ENCODE measurements around the gene WNT11.

The WNT11 gene

DNA sequence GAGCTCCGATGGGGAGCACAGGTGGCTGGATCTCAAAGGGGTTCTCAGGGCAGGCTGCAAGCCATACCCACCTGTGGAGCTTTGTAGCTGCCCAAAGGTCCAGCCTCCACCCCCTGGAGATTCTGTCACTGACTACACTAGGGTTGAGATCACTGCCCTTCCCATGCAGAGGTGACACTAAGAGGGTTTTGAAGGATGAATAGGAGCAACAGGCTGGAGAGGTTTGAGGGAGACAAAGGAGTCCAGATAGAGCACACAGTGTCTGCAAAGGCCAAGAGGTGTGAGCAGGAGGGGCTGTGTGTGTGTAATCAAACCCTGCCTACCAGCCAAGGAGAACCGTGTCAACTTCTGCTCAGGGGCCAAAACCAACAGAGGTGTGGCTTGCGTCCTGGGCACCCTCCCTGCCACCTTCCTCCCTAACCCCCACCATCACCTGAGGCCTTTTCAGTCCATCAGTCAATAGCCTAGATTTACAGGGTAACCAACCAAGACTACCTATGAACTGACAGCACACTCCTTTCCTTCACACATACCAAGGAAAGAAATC is 43.0 kb upstream of the WNT11 start:
- no peak for TF ChIP-seq ELF4 (IDR thresholded peaks at IDR 0.05)
- TF ChIP-seq FOXK2 (IDR thresholded peaks at IDR 0.05) = no peak
- TF ChIP-seq CTBP1 (IDR thresholded peaks at IDR 0.05; ENCODE audit: borderline replicate concordance) = no peak
- no peak for TF ChIP-seq FOXA1 (IDR thresholded peaks at IDR 0.05)
- no peak for DNase-seq (ENCODE audit: extremely low spot score)
- ChIA-PET POLR2A (no interaction called here), CTCF (interaction anchor here (0.7 kb wide), 1 partner anchor 15 kb away, joined by 4 read pairs; no protein-coding TSS in a partner anchor)

DNA sequence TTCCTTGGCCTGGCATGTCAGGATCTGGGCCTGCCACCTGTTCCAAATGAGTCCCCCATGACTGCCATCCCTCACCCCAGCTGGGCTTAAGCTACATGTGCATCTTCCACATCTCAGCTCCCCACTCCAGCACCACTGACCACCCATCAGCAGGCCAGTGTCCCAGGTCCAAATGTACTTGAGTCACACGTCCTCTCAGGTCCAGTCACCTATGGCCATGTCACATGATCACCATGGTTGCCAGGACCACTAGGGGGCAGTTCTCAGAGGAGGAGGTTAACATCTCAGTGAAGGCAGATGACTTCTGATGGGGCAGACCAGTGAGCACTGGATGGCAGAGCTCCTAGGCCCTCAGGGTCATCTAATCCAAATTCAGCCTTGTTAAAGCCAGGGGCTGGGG is 41.9 kb upstream of the WNT11 start:
- TF ChIP-seq NFRKB (IDR thresholded peaks at IDR 0.05) (no peak), LEF1 (IDR thresholded peaks at IDR 0.05; ENCODE audit: borderline replicate concordance) (no peak), TARDBP (IDR thresholded peaks at IDR 0.05) (no peak), FOXA1 (IDR thresholded peaks at IDR 0.05) (no peak), BHLHE40 (IDR thresholded peaks at IDR 0.05; ENCODE audit: borderline replicate concordance) (no peak), CTBP1 (IDR thresholded peaks at IDR 0.05; ENCODE audit: borderline replicate concordance) (no peak), FOXM1 (IDR thresholded peaks at IDR 0.05; ENCODE audit: borderline replicate concordance) (no peak), ZNF384 (IDR thresholded peaks at IDR 0.05) (no peak), HDGF (IDR thresholded peaks at IDR 0.05; ENCODE audit: borderline replicate concordance) (no peak), FOXK2 (IDR thresholded peaks at IDR 0.05) (no peak)
- TF ChIP-seq, protein P1, sequence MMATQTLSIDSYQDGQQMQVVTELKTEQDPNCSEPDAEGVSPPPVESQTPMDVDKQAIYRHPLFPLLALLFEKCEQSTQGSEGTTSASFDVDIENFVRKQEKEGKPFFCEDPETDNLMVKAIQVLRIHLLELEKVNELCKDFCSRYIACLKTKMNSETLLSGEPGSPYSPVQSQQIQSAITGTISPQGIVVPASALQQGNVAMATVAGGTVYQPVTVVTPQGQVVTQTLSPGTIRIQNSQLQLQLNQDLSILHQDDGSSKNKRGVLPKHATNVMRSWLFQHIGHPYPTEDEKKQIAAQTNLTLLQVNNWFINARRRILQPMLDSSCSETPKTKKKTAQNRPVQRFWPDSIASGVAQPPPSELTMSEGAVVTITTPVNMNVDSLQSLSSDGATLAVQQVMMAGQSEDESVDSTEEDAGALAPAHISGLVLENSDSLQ (IDR thresholded peaks at IDR 0.05) = no peak
- ChIA-PET CTCF (interaction anchor here (0.7 kb wide), 1 partner anchor 10 kb away, joined by 3 read pairs; no protein-coding TSS in a partner anchor), POLR2A (no interaction called here)
- peak; percentile 30 for DNase-seq (ENCODE audit: extremely low spot score)

DNA sequence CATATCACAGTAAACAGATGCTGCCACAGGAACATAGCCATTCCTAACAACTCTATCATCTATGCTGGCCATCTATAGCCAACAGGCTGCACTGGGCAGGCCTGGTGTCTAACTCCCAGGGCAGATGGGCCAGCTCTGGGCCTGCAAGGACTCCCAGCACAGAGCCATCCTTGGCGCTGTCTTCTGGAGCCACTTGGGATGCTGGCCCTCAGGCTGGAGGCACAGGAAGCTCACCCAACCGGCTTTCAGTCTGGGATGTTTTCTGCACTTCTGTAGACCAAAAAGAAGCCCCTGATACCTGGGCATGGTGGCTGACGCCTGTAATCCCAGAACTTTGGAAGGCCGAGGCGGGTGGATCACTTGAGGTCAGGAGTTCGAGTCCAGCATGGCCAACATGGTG is 40.8 kb upstream of the WNT11 start:
- DNase-seq (ENCODE audit: extremely low spot score) = no peak
- TF ChIP-seq FOXM1 (IDR thresholded peaks at IDR 0.05; ENCODE audit: borderline replicate concordance) (no peak), HDGF (IDR thresholded peaks at IDR 0.05; ENCODE audit: borderline replicate concordance) (no peak), NFRKB (IDR thresholded peaks at IDR 0.05) (no peak), FOXA1 (IDR thresholded peaks at IDR 0.05) (no peak), ZNF384 (IDR thresholded peaks at IDR 0.05) (no peak), LEF1 (IDR thresholded peaks at IDR 0.05; ENCODE audit: borderline replicate concordance) (no peak), TARDBP (IDR thresholded peaks at IDR 0.05) (no peak), FOXK2 (IDR thresholded peaks at IDR 0.05) (no peak), L3MBTL2 (conservative IDR thresholded peaks at IDR 0.05) (no peak)
- TF ChIP-seq, protein P1 (IDR thresholded peaks at IDR 0.05) = no peak
- ChIA-PET CTCF (no interaction called here), POLR2A (interaction anchor here (0.7 kb wide), 1 partner anchor 22 kb away, joined by 3 read pairs; no protein-coding TSS in a partner anchor)

DNA sequence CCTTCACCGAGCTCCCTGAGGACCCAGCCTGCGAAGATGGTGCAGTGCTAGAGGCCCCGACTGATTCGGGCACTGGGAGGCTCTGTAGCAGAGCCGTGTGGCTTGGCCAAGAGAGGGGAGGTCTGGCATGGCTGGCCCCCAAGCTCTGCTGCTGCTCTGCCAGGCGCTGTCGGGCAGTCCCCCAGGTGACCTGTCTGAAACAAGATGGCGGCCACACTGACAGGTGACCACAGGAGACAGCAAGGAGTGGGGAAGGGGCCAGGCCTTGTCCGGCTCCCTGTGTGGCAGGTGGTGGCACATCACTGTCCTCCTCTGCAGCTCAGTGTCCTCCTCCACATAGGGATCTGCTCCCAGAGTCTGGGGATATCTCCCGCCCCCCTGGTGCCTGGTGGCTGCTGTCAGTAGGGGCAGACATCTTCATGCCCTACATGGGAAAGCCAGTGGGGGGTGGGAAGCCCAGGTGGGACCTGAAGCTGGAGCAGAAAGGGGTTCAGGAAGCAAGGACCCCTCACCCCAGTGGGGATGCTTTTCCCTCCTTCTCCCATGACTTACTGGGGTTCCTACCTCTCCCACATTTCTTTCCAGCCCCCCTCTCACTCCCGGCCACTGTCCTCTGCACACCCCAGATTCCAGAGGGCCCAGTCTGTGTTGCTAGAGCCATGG is 40.1 kb upstream of the WNT11 start:
- CTCF ChIA-PET = interaction anchor here (1.4 kb wide), 1 partner anchor 39 kb away, joined by 3 read pairs; no protein-coding TSS in a partner anchor
- DNase-seq (ENCODE audit: extremely low spot score) = no peak
- POLR2A ChIA-PET = interaction anchor here (1.1 kb wide), 1 partner anchor 10 kb away, joined by 3 read pairs; no protein-coding TSS in a partner anchor
- TF ChIP-seq L3MBTL2 (conservative IDR thresholded peaks at IDR 0.05) (no peak), CTBP1 (IDR thresholded peaks at IDR 0.05; ENCODE audit: borderline replicate concordance) (no peak)

DNA sequence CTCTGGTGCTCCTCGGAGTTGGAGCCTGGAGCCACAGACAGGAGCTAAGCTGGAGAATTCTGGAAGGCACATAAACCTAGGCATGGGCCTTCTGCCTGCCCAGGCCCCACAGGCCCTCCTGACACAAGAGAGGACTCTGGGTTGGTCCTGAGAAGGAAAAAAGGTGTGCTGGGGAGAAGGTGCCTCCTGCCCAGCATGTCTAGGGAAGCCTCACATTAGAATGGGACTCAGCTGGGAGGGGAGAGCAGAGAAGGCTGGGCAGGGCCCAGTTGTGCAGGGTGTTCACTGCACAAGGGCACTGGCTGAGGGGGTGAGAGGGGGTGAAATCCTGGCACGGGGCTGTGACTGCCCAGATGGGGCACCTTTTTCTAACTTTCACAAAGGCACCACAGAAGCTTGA is 39.4 kb upstream of the WNT11 start:
- POLR2A ChIA-PET = interaction anchor here (1.1 to 1.2 kb wide), 2 partner anchors 9 to 11 kb away, joined by 3 read pairs; no protein-coding TSS in a partner anchor
- TF ChIP-seq CTBP1 (IDR thresholded peaks at IDR 0.05; ENCODE audit: borderline replicate concordance) (no peak), ELF4 (IDR thresholded peaks at IDR 0.05) (no peak), BHLHE40 (IDR thresholded peaks at IDR 0.05; ENCODE audit: borderline replicate concordance) (no peak), TARDBP (IDR thresholded peaks at IDR 0.05) (no peak), HDGF (IDR thresholded peaks at IDR 0.05; ENCODE audit: borderline replicate concordance) (no peak), LEF1 (IDR thresholded peaks at IDR 0.05; ENCODE audit: borderline replicate concordance) (no peak), ZNF384 (IDR thresholded peaks at IDR 0.05) (no peak), SP1 (IDR thresholded peaks at IDR 0.05) (no peak), FOXM1 (IDR thresholded peaks at IDR 0.05; ENCODE audit: borderline replicate concordance) (no peak), L3MBTL2 (conservative IDR thresholded peaks at IDR 0.05) (no peak), FOXA1 (IDR thresholded peaks at IDR 0.05) (no peak)
- TF ChIP-seq, protein P1 (IDR thresholded peaks at IDR 0.05) = no peak
- CTCF ChIA-PET = interaction anchor here (1.4 kb wide), 1 partner anchor 38 kb away, joined by 3 read pairs; no protein-coding TSS in a partner anchor

DNA sequence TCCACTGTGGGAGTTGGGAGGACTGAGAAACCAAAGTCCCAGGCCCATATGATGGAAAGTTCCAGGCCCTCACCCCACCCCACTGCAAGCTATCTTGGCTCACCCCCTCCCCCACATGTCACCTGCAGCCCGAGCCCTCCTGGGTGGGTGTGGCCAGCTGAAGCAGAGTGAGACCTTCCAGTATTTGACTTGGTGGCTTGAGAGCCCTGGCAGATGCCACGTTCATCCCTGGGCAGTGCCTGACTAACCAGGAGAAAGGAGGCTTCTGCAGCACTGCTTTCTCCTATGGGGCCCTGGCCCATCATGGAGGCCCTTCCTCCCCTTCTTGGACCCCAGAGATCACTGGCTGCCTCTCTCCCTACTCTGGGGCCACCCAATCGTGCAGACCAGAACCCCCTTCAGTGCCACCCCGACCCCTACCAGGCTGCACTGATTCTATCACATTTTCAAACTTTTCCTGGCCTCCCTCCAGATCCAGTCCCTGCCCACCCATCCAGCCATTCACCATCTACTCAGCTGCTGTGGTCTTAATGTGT is 38.1 kb upstream of the WNT11 start:
- ChIA-PET POLR2A (interaction anchor here (1.2 kb wide), 1 partner anchor 10 kb away, joined by 3 read pairs; no protein-coding TSS in a partner anchor), CTCF (no interaction called here)
- TF ChIP-seq ARNT (IDR thresholded peaks at IDR 0.05) = no peak
- no peak for TF ChIP-seq ZNF384 (IDR thresholded peaks at IDR 0.05)
- no peak for TF ChIP-seq TARDBP (IDR thresholded peaks at IDR 0.05)
- TF ChIP-seq L3MBTL2 (conservative IDR thresholded peaks at IDR 0.05) = no peak
- no peak for TF ChIP-seq NFRKB (IDR thresholded peaks at IDR 0.05)
- TF ChIP-seq HDGF (IDR thresholded peaks at IDR 0.05; ENCODE audit: borderline replicate concordance) = no peak
- TF ChIP-seq, protein P1 (IDR thresholded peaks at IDR 0.05) = no peak
- TF ChIP-seq LEF1 (IDR thresholded peaks at IDR 0.05; ENCODE audit: borderline replicate concordance) = no peak
- TF ChIP-seq CTBP1 (IDR thresholded peaks at IDR 0.05; ENCODE audit: borderline replicate concordance) = no peak
- no peak for DNase-seq (ENCODE audit: extremely low spot score)

More for the DNA sequence above, 39.4 kb upstream of the WNT11 start:
- DNase-seq (ENCODE audit: extremely low spot score) = no peak

Measured in HEK293T (cell line).